Skeletal muscle satellite cell (primary cell): ENCODE data around the gene CADM1.
"Not testable (repeated sequence)": the region's sequence is repeated elsewhere in the genome, so short reads cannot be mapped to it uniquely, and the experiment has no call there.

Experiments
- H3K27me3 ChIP-seq: 2 replicates; pipeline ENCODE4 v1.7.0; 2013; ENCODE audit warnings: low read length; ENCODE audit not compliant: control insufficient read depth, insufficient read depth
- H3K36me3 ChIP-seq: 2 replicates; pipeline ENCODE4 v1.7.0; 2013; ENCODE audit warnings: mild to moderate bottlenecking, control low read depth, low read length; ENCODE audit not compliant: insufficient read depth
- H3K4me1 ChIP-seq: 2 replicates; pipeline ENCODE4 v1.7.0; 2013; ENCODE audit warnings: low read length; ENCODE audit not compliant: control insufficient read depth, insufficient read depth
- H3K4me2 ChIP-seq: 2 replicates; pipeline ENCODE4 v1.7.0; 2013; ENCODE audit warnings: mild to moderate bottlenecking, low read length
- H3K4me3 ChIP-seq: 2 replicates; pipeline ENCODE4 v1.7.0; 2013; ENCODE audit warnings: low read length
- H3K9ac ChIP-seq: 2 replicates; pipeline ENCODE4 v1.7.0; 2013; ENCODE audit warnings: mild to moderate bottlenecking, low read depth, low read length, moderate library complexity
- H3K9me3 ChIP-seq: replicated peaks from 2 replicates; pipeline ENCODE4 v1.7.0; 2013; ENCODE audit warnings: mild to moderate bottlenecking, control low read depth, low read length

Gene CADM1

DNA sequence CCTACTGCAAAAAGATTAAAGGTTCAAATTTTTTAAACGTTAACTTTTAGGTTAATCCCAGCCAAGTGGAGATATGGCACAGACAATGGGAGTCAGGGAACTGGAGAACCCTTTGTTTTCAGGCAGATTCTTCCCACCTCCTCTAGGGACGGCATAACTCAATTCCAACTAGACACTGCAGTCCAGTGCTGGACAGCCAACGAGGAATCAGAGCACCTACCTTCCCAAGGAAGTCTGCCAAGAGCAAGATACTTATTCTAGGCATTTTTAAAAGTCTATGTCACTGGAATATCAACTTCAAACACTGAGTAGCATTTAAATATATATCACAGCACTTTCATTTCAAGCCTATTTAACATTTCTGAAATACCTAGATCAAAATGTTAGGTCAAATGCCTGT is 7.3 kb downstream of the CADM1 start:
- H3K4me3 ChIP-seq = no peak overlapping the region
- no peaks in the 10 kb centered on the region for H3K36me3 ChIP-seq
- no peaks in the 10 kb centered on the region for H3K9me3 ChIP-seq
- peaks cover 17% of the 10 kb centered on the region for H3K27me3 ChIP-seq
- no peak overlapping the region for H3K9ac ChIP-seq
- H3K4me1 ChIP-seq = no peaks in the 10 kb centered on the region
- H3K4me2 ChIP-seq = no peak overlapping the region

DNA sequence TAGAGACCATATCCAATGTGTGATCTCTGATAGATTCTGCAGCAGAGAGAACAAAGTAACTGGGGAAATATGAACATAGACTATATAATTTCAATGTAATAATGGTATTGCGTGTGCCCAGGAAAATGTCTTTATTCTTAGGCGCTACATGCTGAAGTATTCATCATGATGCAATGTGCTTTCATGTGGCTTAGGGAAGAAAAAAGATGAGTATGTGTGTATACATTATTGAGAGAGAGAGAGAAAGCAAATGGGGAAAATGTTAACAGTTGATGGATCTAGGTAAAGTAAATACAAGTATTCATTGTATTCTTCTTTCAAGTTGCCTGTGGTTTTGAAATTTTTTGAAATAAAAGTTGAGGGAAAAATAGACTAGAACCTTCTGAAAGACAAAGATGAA is 10.3 kb downstream of the CADM1 start:
- no peak overlapping the region for H3K4me3 ChIP-seq
- no peak overlapping the region for H3K9ac ChIP-seq
- no peaks in the 10 kb centered on the region for H3K4me1 ChIP-seq
- no peak overlapping the region for H3K4me2 ChIP-seq
- no peaks in the 10 kb centered on the region for H3K36me3 ChIP-seq
- H3K9me3 ChIP-seq = no peaks in the 10 kb centered on the region
- H3K27me3 ChIP-seq = peaks cover 5% of the 10 kb centered on the region

GRCh38 chr11:115493488-115493887 is 10.7 kb downstream of the CADM1 start:
- Histone ChIP-seq H3K4me2 (no peak overlapping the region), H3K27me3 (peaks cover 5% of the 10 kb centered on the region), H3K36me3 (no peaks in the 10 kb centered on the region), H3K9ac (no peak overlapping the region), H3K4me1 (no peaks in the 10 kb centered on the region), H3K9me3 (no peaks in the 10 kb centered on the region), H3K4me3 (no peak overlapping the region)

DNA sequence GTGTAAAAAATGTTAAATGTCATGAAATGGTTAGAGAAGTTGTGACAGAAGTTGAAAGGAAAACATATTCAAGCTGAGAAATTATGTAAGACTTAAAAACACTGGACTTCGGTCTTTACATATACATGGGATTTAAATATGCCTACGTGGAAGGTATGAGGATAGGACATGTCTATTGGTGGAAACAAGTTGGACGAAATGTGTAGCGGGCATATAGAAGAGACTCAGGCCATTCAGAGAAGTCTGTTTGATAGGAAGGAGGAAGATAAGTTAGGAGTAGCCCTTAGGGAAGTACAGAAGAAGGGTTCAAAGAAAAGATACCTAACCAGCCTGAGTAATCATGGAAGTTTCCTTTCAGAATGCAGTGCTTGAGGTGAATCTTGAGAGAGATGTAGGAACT is 14.7 kb downstream of the CADM1 start:
- H3K4me3 ChIP-seq = no peak overlapping the region
- H3K9me3 ChIP-seq = no peaks in the 10 kb centered on the region
- H3K9ac ChIP-seq = no peak overlapping the region
- no peaks in the 10 kb centered on the region for H3K27me3 ChIP-seq
- H3K4me2 ChIP-seq = no peak overlapping the region
- H3K4me1 ChIP-seq = no peaks in the 10 kb centered on the region
- H3K36me3 ChIP-seq = no peaks in the 10 kb centered on the region

- no peaks in the 10 kb centered on the region for H3K9me3 ChIP-seq
- H3K27me3 ChIP-seq = no peaks in the 10 kb centered on the region
- no peak overlapping the region for H3K4me3 ChIP-seq
- H3K9ac ChIP-seq = no peak overlapping the region
- no peak overlapping the region for H3K4me2 ChIP-seq
- H3K36me3 ChIP-seq = no peaks in the 10 kb centered on the region
- H3K4me1 ChIP-seq = no peaks in the 10 kb centered on the region
Measured at GRCh38 chr11:115488945-115489344, 15.3 kb downstream of the CADM1 start.

DNA sequence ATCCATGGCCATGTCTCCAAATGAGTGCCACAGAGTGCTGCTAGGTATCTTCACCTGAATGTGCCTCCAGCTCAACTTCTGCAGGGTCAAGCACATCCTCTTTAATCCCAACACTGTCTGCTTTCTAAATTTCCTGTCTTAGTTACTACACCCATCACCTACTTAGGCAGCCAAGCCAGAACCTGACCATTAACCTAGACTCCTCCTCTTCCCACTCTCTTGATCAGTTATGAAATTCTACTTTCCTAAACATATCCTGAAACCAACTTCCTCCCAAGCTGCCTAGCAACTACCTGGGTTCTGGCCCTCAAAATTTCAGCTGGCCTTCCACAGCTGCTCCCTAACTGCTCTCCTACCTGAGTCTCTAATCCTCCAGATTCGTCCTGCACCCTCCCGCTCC is 22.7 kb downstream of the CADM1 start:
- no peak overlapping the region for H3K4me3 ChIP-seq
- H3K4me2 ChIP-seq = no peak overlapping the region

GRCh38 chr11:115480611-115481010 is 23.6 kb downstream of the CADM1 start:
- Histone ChIP-seq H3K4me3 (no peak overlapping the region), H3K36me3 (no peaks in the 10 kb centered on the region), H3K27me3 (no peaks in the 10 kb centered on the region), H3K9me3 (no peaks in the 10 kb centered on the region), H3K4me2 (no peak overlapping the region), H3K9ac (no peak overlapping the region), H3K4me1 (no peaks in the 10 kb centered on the region)

More for the DNA sequence above, 22.7 kb downstream of the CADM1 start:
- Histone ChIP-seq H3K9me3 (no peaks in the 10 kb centered on the region), H3K9ac (no peak overlapping the region), H3K4me1 (no peaks in the 10 kb centered on the region), H3K36me3 (no peaks in the 10 kb centered on the region), H3K27me3 (no peaks in the 10 kb centered on the region)

DNA sequence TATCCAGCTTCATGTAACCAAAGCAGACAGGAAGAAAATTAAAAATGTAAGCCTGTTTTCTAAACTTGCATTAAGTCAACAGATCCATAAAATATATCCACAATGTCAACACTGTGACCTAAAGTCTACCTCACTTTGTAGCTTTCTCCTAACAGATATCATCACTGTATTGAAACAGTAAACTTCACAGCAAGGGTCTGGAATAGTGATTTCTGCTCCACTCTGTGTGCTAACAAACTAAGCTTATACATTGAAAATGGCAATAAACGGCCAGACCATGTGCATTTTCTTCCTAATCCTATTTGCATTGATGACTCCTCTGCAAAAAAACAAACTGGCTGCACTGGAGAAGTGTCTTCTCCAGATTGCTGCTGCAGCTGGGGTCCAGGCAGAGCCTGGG is 26.8 kb downstream of the CADM1 start:
- Histone ChIP-seq H3K4me1 (no peaks in the 10 kb centered on the region), H3K9me3 (no peaks in the 10 kb centered on the region), H3K4me2 (no peak overlapping the region), H3K4me3 (no peak overlapping the region), H3K9ac (no peak overlapping the region), H3K36me3 (no peaks in the 10 kb centered on the region), H3K27me3 (no peaks in the 10 kb centered on the region)

- H3K4me2 ChIP-seq = no peak overlapping the region
- H3K9me3 ChIP-seq = no peaks in the 10 kb centered on the region
- no peaks in the 10 kb centered on the region for H3K36me3 ChIP-seq
- H3K9ac ChIP-seq = no peak overlapping the region
- H3K27me3 ChIP-seq = no peaks in the 10 kb centered on the region
- H3K4me1 ChIP-seq = no peaks in the 10 kb centered on the region
- no peak overlapping the region for H3K4me3 ChIP-seq
Measured at GRCh38 chr11:115476463-115477286, 27.5 kb downstream of the CADM1 start.

- Histone ChIP-seq H3K4me3 (no peak overlapping the region), H3K27me3 (no peaks in the 10 kb centered on the region), H3K9me3 (no peaks in the 10 kb centered on the region), H3K9ac (no peak overlapping the region), H3K4me1 (no peaks in the 10 kb centered on the region), H3K36me3 (no peaks in the 10 kb centered on the region), H3K4me2 (no peak overlapping the region)
Measured at GRCh38 chr11:115475564-115475963, 28.7 kb downstream of the CADM1 start.

- not testable (repeated sequence) for H3K4me2 ChIP-seq, H3K9me3 ChIP-seq, H3K4me1 ChIP-seq, H3K9ac ChIP-seq, H3K4me3 ChIP-seq, H3K36me3 ChIP-seq, H3K27me3 ChIP-seq
Measured at GRCh38 chr11:115474306-115474705, 29.9 kb downstream of the CADM1 start.

DNA sequence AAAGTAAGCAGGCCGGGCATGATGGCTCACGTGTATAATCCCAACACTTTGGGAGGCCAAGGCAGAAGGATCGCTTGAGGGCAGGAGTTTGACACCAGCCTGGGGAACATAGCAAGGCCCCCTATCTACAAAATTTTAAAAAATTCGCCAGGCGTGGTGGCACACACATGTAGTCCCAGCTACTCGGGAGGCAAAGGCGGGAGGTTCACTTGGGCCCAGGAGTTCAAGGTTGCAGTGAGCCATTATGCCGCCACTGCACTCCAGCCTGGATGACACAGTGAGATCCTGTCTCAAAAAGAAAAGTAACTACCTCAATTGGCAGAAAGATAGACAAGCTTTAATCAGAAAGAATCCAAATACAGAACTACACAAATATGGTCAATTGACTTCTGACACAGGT is 31.0 kb downstream of the CADM1 start:
- Histone ChIP-seq H3K9me3 (no peaks in the 10 kb centered on the region), H3K27me3 (no peaks in the 10 kb centered on the region), H3K4me2 (no peak overlapping the region), H3K36me3 (no peaks in the 10 kb centered on the region), H3K9ac (no peak overlapping the region), H3K4me3 (no peak overlapping the region), H3K4me1 (no peaks in the 10 kb centered on the region)
